Heart left ventricle (tissue), 13 donors: ENCODE measurements around the gene IWS1.

Experiments
- CTCF ChIP-seq, 12 donors: fragments of 200-600 bp; sonication (generic) in 4 of 12; IDR thresholded peaks; one replicate each; pipeline versions ENCODE4 v1.5.0 to v1.8.0; 2018 to 2022; ENCODE audit warnings: antibody characterized with exemption in 12 of 12, mild to moderate bottlenecking in 5 of 12
- POLR2A ChIP-seq, 2 donors: fragments of 450-650 bp; IDR thresholded peaks; one replicate each; pipeline ENCODE4 v1.6.1; 2017; ENCODE audit warnings: antibody characterized with exemption in 2 of 2, mild to moderate bottlenecking in 2 of 2, moderate library complexity in 2 of 2
- donor health status: ischemic (EF 13 %, LVEDD 7.1; RV severe dilation, severe dysfunction).
- donor health status: DM: no; HTN: yes; CAD: no.
- donor health status: DM: no; HTN: no; CAD: no.
- donor health status: ischemic (EF 25% LVEDD 6.9; RV normal size, moderate dysfunction).
- donor health status: ischemic (EF 25% LVEDD 5.7; RV mildly dilated, moderate dysfunction).
- donor health status: ischemic (EF 35%, LVEDD 5.7; RV mildly dilated, moderate dysfunction).
- donor health status: nonischemic (EF 11% LVEDD 7.7; RV severe dilation, severe dysfunction).
- donor health status: DM: yes; HTN: yes; CAD: no.
- donor health status: PGD.
- donor health status: ischemic (EF 29% LVEDD 5.4; RV normal size, mild dysfunction).
- donor health status: nonischemic (EF 23%, LVEDD 6.1; RV moderate dilation, normal function).

GRCh38 chr2:127449414-127449813 is 76.9 kb downstream of the IWS1 start:
- TF ChIP-seq CTCF (IDR thresholded peaks at IDR 0.05) (no peak), POLR2A (IDR thresholded peaks at IDR 0.05) (no peak)
